Type B pancreatic cell (in vitro differentiated cells): Measurements from ENCODE around the gene LBX2. TPM values are rescaled to one million over a fixed set of nuclear protein-coding genes. Genes with fewer than 3 reads are reported as not detected.

ENCODE experiments used
- DNase-seq: peaks from one replicate; pipeline ENCODE4 v3.0.0; 2021; ENCODE audit warnings: mixed read lengths; ENCODE audit not compliant: unreplicated experiment; ENCODE audit errors: extremely low spot score
- H3K27ac Mint-ChIP-seq: 2 replicates; pipeline ENCODE4 v1.8.0; 2021; ENCODE audit warnings: mild to moderate bottlenecking, mixed read lengths
- H3K27me3 Mint-ChIP-seq: 2 replicates; pipeline ENCODE4 v1.8.0; 2021; ENCODE audit warnings: mixed read lengths
- H3K36me3 Mint-ChIP-seq: 2 replicates; pipeline ENCODE4 v1.8.0; 2021; ENCODE audit warnings: mixed read lengths
- H3K4me1 Mint-ChIP-seq: one replicate; pipeline ENCODE4 v1.8.0; 2021; ENCODE audit warnings: mixed read lengths; ENCODE audit not compliant: unreplicated experiment
- H3K4me3 Mint-ChIP-seq: 2 replicates; pipeline ENCODE4 v1.8.0; 2021; ENCODE audit warnings: mild to moderate bottlenecking, mixed read lengths
- H3K9me3 Mint-ChIP-seq: 2 replicates; pipeline ENCODE4 v1.8.0; 2021; ENCODE audit warnings: mixed read lengths
- total RNA-seq: library from RNA; stranded (reverse); gene quantifications from 2 replicates; pipeline ENCODE4 v1.2.1, GENCODE V29; 2021; ENCODE audit warnings: low replicate concordance
- TF ChIP-seq, protein P1 (sequence below): fragments of 200-600 bp; sonication (generic); conservative IDR thresholded peaks from 2 replicates; pipeline ENCODE4 v1.5.0; 2021; ENCODE audit warnings: antibody characterized with exemption, mild to moderate bottlenecking

The LBX2 gene
- total RNA-seq, 1 donor from 2014 or later: 2.8 TPM

DNA sequence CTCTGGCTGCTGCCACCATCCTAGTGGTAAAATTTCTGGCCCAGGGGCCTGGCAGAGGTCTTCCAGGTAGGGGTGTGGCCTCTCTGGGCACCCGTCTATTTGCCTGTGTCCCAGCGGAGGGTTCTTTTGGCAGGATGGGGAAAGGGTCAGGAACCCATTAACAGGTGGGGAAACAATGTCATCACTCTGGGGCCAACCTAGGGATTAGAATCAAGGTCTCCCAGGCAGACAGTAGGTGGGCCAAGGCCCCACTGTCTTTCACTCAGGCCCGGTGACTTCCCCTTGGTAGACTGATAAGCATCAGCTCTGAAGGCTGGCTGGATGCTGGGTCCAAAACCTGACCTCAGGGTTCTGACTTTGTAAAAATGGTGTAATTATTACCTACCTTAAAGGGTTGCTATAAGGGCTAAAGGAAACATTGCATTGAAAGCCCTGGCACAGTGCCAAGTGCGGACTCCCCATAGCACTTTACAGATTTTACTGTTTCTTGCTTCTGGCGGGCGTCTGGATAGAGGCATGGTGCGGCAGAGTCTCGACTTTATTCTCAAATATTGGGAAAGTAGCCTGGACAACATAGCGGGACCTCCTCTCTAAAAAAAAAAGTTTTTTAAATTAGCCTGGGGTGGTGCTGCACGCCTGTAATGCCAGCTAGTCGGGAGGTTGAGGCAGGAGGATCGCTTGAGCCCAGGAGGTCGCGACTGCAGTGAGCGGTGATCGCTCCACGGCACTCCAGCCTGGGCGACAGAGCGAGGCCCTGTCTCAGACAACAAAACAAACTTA, 2.2 kb downstream of the LBX2 start:
- Mint-ChIP-seq H3K27me3 (peaks cover 66% of the 10 kb centered on the region), H3K9me3 (no peaks in the 10 kb centered on the region), H3K36me3 (peaks cover 6% of the 10 kb centered on the region), H3K4me1 (peaks cover 23% of the 10 kb centered on the region), H3K27ac (no peak overlapping the region), H3K4me3 (peak overlapping the region; percentile 92)
- TF ChIP-seq, protein P1, sequence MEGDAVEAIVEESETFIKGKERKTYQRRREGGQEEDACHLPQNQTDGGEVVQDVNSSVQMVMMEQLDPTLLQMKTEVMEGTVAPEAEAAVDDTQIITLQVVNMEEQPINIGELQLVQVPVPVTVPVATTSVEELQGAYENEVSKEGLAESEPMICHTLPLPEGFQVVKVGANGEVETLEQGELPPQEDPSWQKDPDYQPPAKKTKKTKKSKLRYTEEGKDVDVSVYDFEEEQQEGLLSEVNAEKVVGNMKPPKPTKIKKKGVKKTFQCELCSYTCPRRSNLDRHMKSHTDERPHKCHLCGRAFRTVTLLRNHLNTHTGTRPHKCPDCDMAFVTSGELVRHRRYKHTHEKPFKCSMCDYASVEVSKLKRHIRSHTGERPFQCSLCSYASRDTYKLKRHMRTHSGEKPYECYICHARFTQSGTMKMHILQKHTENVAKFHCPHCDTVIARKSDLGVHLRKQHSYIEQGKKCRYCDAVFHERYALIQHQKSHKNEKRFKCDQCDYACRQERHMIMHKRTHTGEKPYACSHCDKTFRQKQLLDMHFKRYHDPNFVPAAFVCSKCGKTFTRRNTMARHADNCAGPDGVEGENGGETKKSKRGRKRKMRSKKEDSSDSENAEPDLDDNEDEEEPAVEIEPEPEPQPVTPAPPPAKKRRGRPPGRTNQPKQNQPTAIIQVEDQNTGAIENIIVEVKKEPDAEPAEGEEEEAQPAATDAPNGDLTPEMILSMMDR: no peak
- no peak for DNase-seq

DNA sequence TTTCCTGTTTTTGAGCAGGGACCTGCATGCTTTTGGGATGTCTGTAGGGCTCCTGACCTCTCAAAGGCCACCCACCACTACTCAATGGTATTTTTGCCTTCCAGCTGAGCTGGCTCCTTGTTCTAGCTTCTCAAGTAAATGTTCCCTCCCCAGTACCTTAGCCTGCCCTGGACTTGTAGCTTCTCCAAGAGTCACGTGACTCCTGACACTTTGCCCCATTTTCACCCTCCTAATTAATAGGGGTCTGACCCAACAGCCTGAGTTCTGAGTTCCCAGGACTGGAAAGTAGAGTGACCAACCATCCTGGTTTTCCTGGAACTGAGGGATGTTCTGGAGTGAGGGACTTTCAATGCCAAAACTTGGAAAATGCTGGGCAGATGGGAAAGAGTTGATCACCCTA, 4.0 kb downstream of the LBX2 start:
- no peak for DNase-seq
- H3K4me3 Mint-ChIP-seq: no peak overlapping the region
- H3K27ac Mint-ChIP-seq: no peak overlapping the region
- TF ChIP-seq, protein P1: no peak
- H3K36me3 Mint-ChIP-seq: peaks cover 11% of the 10 kb centered on the region
- peaks cover 48% of the 10 kb centered on the region for H3K27me3 Mint-ChIP-seq
- peaks cover 10% of the 10 kb centered on the region for H3K4me1 Mint-ChIP-seq
- no peaks in the 10 kb centered on the region for H3K9me3 Mint-ChIP-seq

GRCh38 chr2:74493546-74493945, 5.9 kb downstream of the LBX2 start:
- Mint-ChIP-seq H3K9me3 (no peaks in the 10 kb centered on the region), H3K27me3 (peaks cover 31% of the 10 kb centered on the region), H3K4me1 (peaks cover 3% of the 10 kb centered on the region), H3K36me3 (peaks cover 18% of the 10 kb centered on the region), H3K27ac (no peak overlapping the region), H3K4me3 (no peak overlapping the region)
- DNase-seq: no peak
- TF ChIP-seq, protein P1: no peak

GRCh38 chr2:74491648-74492544, 7.5 kb downstream of the LBX2 start:
- no peaks in the 10 kb centered on the region for H3K4me1 Mint-ChIP-seq

DNA sequence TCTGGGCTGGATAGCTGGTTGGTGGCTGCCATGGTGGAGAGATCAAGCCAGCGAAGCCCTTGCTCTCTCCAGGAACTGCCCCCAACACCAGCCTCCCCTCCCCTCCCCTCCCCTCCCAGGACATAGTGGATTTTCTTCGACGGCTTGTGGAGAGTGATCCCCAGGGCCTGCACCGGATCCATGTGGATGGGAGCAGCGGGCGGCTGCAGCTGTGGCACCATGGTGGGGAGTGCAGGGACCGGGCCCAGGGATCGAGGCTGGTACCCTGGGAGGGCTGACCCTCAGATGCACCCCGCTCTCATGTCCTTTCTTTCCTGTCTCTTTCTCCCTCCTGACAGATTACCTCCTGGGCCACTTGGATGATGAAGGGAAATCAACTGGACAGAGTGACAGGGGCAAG, 9.5 kb downstream of the LBX2 start:
- peaks cover 13% of the 10 kb centered on the region for H3K36me3 Mint-ChIP-seq
- TF ChIP-seq, protein P1: no peak
- no peaks in the 10 kb centered on the region for H3K27me3 Mint-ChIP-seq
- H3K27ac Mint-ChIP-seq: no peak overlapping the region
- H3K4me1 Mint-ChIP-seq: no peaks in the 10 kb centered on the region
- DNase-seq: no peak
- H3K9me3 Mint-ChIP-seq: no peaks in the 10 kb centered on the region
- no peak overlapping the region for H3K4me3 Mint-ChIP-seq

More at GRCh38 chr2:74491648-74492544, 7.5 kb downstream of the LBX2 start:
- no peak overlapping the region for H3K4me3 Mint-ChIP-seq
- peaks cover 14% of the 10 kb centered on the region for H3K27me3 Mint-ChIP-seq
- no peak overlapping the region for H3K27ac Mint-ChIP-seq
- H3K36me3 Mint-ChIP-seq: peaks cover 18% of the 10 kb centered on the region
- TF ChIP-seq, protein P1: no peak
- no peaks in the 10 kb centered on the region for H3K9me3 Mint-ChIP-seq
- DNase-seq: no peak
